HG03097 (cell line): ENCODE measurements around the gene ZEB2.

Source experiments
- ATAC-seq: cut with Tn5 transposase; IDR thresholded peaks from one replicate; pipeline ENCODE4 v1.9.1; 2021; ENCODE audit not compliant: unreplicated experiment, low FRiP score

ZEB2 gene

GRCh38 chr2:144454466-144455287 lies 65.2 kb downstream of the ZEB2 start:
- ATAC-seq = no peak

GRCh38 chr2:144453486-144454158 lies 66.3 kb downstream of the ZEB2 start:
- ATAC-seq = no peak

- ATAC-seq = no peak
These were observed 67.0 kb downstream of the ZEB2 start for GRCh38 chr2:144452989-144453336.

- ATAC-seq = no peak
These were observed 67.5 kb downstream of the ZEB2 start for GRCh38 chr2:144452169-144452988.

GRCh38 chr2:144451443-144451842 lies 68.5 kb downstream of the ZEB2 start:
- ATAC-seq = no peak

- ATAC-seq = no peak
These were observed 70.9 kb downstream of the ZEB2 start for GRCh38 chr2:144449028-144449406.

- ATAC-seq = no peak
These were observed 71.4 kb downstream of the ZEB2 start for GRCh38 chr2:144448389-144449027.

GRCh38 chr2:144447535-144447934 lies 72.4 kb downstream of the ZEB2 start:
- ATAC-seq = no peak

GRCh38 chr2:144446136-144446535 lies 73.8 kb downstream of the ZEB2 start:
- no peak for ATAC-seq

- no peak for ATAC-seq
These were observed 74.7 kb downstream of the ZEB2 start for GRCh38 chr2:144445196-144445595.

- no peak for ATAC-seq
These were observed 75.8 kb downstream of the ZEB2 start for GRCh38 chr2:144443837-144444817.

- no peak for ATAC-seq
These were observed 78.2 kb downstream of the ZEB2 start for GRCh38 chr2:144441711-144442141.

- no peak for ATAC-seq
These were observed 79.9 kb downstream of the ZEB2 start for GRCh38 chr2:144439993-144440392.

- no peak for ATAC-seq
These were observed 80.9 kb downstream of the ZEB2 start for GRCh38 chr2:144438801-144439631.

- no peak for ATAC-seq
These were observed 82.3 kb downstream of the ZEB2 start for GRCh38 chr2:144437636-144438035.

GRCh38 chr2:144434425-144435222 lies 85.3 kb downstream of the ZEB2 start:
- no peak for ATAC-seq

- no peak for ATAC-seq
These were observed 87.0 kb downstream of the ZEB2 start for GRCh38 chr2:144432921-144433320.

- ATAC-seq = no peak
These were observed 87.9 kb downstream of the ZEB2 start for GRCh38 chr2:144431998-144432397.
